Measurements from ENCODE around the gene CCHCR1. TPM values are rescaled to one million over a fixed set of nuclear protein-coding genes. Genes with fewer than 3 reads are reported as not detected.
"Not testable (repeated sequence)": the region's sequence is repeated elsewhere in the genome, so short reads cannot be mapped to it uniquely, and the experiment has no call there.

Gene CCHCR1
- total RNA-seq, 1 experiment from 2014 or later: 31.3 TPM

DNA sequence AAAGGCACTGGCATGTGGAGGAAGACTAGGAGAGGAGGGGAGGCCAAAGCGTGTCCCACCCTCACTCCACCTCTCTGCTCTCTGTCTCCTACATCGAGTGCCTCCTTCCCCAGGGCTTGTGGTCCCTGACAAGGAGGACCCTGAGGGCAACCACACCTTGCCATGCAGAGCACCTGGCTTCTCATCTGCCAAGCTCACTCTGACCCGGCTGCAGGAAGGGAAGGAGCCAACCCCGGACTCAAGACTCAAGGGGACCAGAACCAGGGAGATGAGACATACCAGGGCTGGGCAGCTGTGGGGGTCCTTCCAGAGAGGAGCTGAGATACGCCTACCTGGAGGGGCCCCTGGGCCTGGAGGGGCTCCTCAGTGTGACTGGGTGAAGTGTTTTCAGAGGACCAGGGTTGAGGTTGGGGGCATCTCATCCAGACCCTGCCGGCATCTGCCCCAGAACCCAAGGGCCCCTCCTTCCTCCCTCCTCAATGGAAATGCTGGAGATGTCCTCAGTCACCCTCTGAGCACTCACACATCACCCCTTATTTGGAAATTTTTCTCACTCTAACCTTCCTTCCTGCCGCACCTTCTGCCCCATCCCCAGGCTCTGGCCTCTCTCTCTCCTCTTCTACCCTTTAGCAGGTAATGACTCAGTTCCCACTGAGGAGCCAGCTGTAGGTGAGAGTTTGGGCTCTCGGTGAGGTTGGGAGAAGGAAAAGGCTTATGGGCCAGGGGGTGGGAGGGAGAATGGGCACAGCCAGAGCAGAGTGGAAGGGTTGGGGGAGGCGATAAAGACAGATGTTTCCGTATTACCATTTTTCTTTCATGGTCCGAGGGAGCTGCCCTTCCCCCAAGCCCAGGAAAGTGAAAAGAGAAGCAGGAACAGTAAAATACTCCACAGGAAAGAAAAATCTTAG lies 44.9 kb upstream of the CCHCR1 start:
- Histone ChIP-seq H3K36me3 (ENCODE audit: low read depth, low read length) (peaks cover 8% of the 10 kb centered on the region), H3K9me3 (ENCODE audit: low read length) (no peaks in the 10 kb centered on the region), H3K27me3 (ENCODE audit: low read length) (no peaks in the 10 kb centered on the region), H3K4me1 (ENCODE audit: insufficient read depth, low read length) (peaks cover 36% of the 10 kb centered on the region), H3F3A (ENCODE audit: low read length, unreplicated experiment) (peaks cover 8% of the 10 kb centered on the region), H3K9ac (ENCODE audit: low read length) (peak overlapping the region; percentile 17), H3K27ac (ENCODE audit: low read length) (peak overlapping the region; percentile 92), H4K20me1 (ENCODE audit: low read length) (no peaks in the 10 kb centered on the region), H2AFZ (ENCODE audit: low read length) (no peak overlapping the region), H3K4me3 (ENCODE audit: low read length) (peak overlapping the region; percentile 73), H3K79me2 (ENCODE audit: low read length) (peaks cover 25% of the 10 kb centered on the region), H3K9me2 (replicated peaks; ENCODE audit: low read length) (no peaks in the 10 kb centered on the region), H3K4me2 (ENCODE audit: low read length) (peak overlapping the region; percentile 92)
- ATAC-seq (peak; percentile 19), DNase-seq (peak; percentile 74)
- intact Hi-C loops (cut with micrococcal nuclease): loop anchor here (5.0 kb wide), 1 partner anchor 45 kb away; no protein-coding TSS in a partner anchor
- POLR2A ChIA-PET (ENCODE audit: unreplicated experiment): interaction anchor here (0.6 to 1.0 kb wide), 2 partner anchors 115 to 164 kb away, joined by 3 to 7 read pairs; no protein-coding TSS in a partner anchor
- no TSS peak for BruUV-seq (replicated peaks)
- TF ChIP-seq EZH2 (IDR thresholded peaks at IDR 0.05; ENCODE audit: low read length, unreplicated experiment) (no peak), EZH2phosphoT487 (IDR thresholded peaks at IDR 0.05; ENCODE audit: borderline replicate concordance, low read length) (no peak)
- TF ChIP-seq, protein P1, sequence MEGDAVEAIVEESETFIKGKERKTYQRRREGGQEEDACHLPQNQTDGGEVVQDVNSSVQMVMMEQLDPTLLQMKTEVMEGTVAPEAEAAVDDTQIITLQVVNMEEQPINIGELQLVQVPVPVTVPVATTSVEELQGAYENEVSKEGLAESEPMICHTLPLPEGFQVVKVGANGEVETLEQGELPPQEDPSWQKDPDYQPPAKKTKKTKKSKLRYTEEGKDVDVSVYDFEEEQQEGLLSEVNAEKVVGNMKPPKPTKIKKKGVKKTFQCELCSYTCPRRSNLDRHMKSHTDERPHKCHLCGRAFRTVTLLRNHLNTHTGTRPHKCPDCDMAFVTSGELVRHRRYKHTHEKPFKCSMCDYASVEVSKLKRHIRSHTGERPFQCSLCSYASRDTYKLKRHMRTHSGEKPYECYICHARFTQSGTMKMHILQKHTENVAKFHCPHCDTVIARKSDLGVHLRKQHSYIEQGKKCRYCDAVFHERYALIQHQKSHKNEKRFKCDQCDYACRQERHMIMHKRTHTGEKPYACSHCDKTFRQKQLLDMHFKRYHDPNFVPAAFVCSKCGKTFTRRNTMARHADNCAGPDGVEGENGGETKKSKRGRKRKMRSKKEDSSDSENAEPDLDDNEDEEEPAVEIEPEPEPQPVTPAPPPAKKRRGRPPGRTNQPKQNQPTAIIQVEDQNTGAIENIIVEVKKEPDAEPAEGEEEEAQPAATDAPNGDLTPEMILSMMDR (conservative IDR thresholded peaks at IDR 0.05; ENCODE audit: low read depth, low read length): no peak
- CTCF ChIA-PET: interaction anchor here (0.6 kb wide), 2 partner anchors 44 to 95 kb away, joined by 4 to 9 read pairs; partner anchors contain the start of gene TCF19

DNA sequence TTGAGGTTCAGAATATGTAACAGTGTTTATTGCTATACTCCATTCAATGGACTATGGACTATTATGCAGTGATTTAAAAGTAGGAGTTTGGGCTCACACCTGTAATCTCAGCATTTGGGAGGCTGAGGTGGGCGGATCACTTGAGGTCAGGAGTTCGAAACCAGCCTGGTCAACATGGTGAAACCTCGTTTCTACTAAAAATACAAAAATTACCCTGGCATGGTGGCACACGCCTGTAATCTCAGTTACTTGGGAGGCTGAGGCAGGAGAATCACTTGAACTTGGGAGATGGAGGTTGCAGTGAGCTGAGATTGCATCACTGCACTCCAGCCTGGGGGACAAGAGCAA lies 41.5 kb upstream of the CCHCR1 start:
- Histone ChIP-seq H3K4me3 (ENCODE audit: low read length) (peak overlapping the region; percentile 80; the same call in 1 of the 2 replicates), H3K4me1 (ENCODE audit: insufficient read depth, low read length) (peaks cover 27% of the 10 kb centered on the region), H3K79me2 (ENCODE audit: low read length) (peaks cover 25% of the 10 kb centered on the region), H3K4me2 (ENCODE audit: low read length) (peak overlapping the region; percentile 71; the same call in 1 of the 2 replicates)
- H3K9ac ChIP-seq (ENCODE audit: low read length); CTCF ChIA-PET; H3K27me3 ChIP-seq (ENCODE audit: low read length); H2AFZ ChIP-seq (ENCODE audit: low read length); intact Hi-C loops (cut with micrococcal nuclease); H3K27ac ChIP-seq (ENCODE audit: low read length); H3F3A ChIP-seq (ENCODE audit: low read length, unreplicated experiment); DNase-seq; H4K20me1 ChIP-seq (ENCODE audit: low read length); H3K36me3 ChIP-seq (ENCODE audit: low read depth, low read length); H3K9me3 ChIP-seq (ENCODE audit: low read length); BruUV-seq (replicated peaks); ATAC-seq; H3K9me2 ChIP-seq (replicated peaks; ENCODE audit: low read length); POLR2A ChIA-PET (ENCODE audit: unreplicated experiment): not testable (repeated sequence)

DNA sequence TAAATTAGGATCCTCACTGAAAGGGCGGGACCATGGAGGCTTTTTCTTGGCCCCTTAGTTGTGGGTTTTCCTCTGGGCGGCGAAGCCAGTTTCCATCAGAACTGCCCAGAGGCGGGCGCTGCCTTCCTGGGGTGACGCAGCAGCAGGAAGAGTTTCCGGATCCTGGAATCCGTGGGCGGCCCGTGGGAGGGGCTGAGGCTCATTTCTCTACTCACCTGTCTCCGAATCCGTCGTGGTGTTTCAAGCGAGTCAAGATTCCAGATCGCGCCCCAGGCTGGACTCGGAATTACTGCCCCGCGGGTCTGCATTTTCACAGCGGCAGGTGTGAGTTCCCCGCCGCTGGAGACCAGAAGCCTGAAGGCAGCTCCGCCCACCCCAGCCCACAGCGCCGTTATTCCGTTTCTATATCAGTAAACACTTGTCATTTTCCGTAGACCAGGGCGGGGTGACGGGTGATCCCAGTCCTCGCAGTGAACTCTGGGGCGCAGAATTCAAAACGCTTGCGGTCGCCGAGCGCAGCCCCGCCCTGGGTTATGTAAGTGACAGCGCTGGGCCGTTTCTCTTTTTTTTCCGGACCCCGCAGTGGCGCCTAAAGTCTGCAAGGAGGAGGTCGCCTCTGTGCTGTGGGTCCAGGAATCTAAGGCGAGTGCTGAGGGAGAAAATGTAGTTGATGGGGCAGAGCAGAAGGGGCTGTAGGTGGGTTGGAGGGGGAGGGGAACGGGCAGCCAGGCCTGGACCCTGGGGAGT lies 40.1 kb upstream of the CCHCR1 start:
- peak overlapping the region; percentile 80 for H3K4me3 ChIP-seq (ENCODE audit: low read length)
- peaks cover 25% of the 10 kb centered on the region for H3K79me2 ChIP-seq (ENCODE audit: low read length)
- H3K4me2 ChIP-seq (ENCODE audit: low read length): peak overlapping the region; percentile 71
- H3F3A ChIP-seq (ENCODE audit: low read length, unreplicated experiment): no peaks in the 10 kb centered on the region
- intact Hi-C loops (cut with micrococcal nuclease): loop anchor here (1.0 to 2.0 kb wide), 2 partner anchors 75 to 170 kb away; partner anchors contain the start of gene HLA-C
- ChIA-PET POLR2A (ENCODE audit: unreplicated experiment) (no interaction called here), CTCF (interaction anchor here (1.4 kb wide), 1 partner anchor 169 kb away, joined by 7 read pairs; no protein-coding TSS in a partner anchor)
- H3K36me3 ChIP-seq (ENCODE audit: low read depth, low read length): peaks cover 8% of the 10 kb centered on the region
- peaks cover 15% of the 10 kb centered on the region for H3K4me1 ChIP-seq (ENCODE audit: insufficient read depth, low read length)
- TF ChIP-seq, protein P1 (conservative IDR thresholded peaks at IDR 0.05; ENCODE audit: low read depth, low read length): no peak
- no peak for TF ChIP-seq EZH2phosphoT487 (IDR thresholded peaks at IDR 0.05; ENCODE audit: borderline replicate concordance, low read length)
- no peak for TF ChIP-seq EZH2 (IDR thresholded peaks at IDR 0.05; ENCODE audit: low read length, unreplicated experiment)
- peak; percentile 84 for ATAC-seq
- no peaks in the 10 kb centered on the region for H4K20me1 ChIP-seq (ENCODE audit: low read length)
- TSS peak; percentile 87 for BruUV-seq (replicated peaks)
- peak; percentile 87 for DNase-seq
- H3K9me3 ChIP-seq (ENCODE audit: low read length): no peaks in the 10 kb centered on the region
- peak overlapping the region; percentile 83 for H3K27ac ChIP-seq (ENCODE audit: low read length)
- H2AFZ ChIP-seq (ENCODE audit: low read length): peak overlapping the region; percentile 76
- no peaks in the 10 kb centered on the region for H3K9me2 ChIP-seq (replicated peaks; ENCODE audit: low read length)
- H3K9ac ChIP-seq (ENCODE audit: low read length): peak overlapping the region; percentile 73
- no peaks in the 10 kb centered on the region for H3K27me3 ChIP-seq (ENCODE audit: low read length)

DNA sequence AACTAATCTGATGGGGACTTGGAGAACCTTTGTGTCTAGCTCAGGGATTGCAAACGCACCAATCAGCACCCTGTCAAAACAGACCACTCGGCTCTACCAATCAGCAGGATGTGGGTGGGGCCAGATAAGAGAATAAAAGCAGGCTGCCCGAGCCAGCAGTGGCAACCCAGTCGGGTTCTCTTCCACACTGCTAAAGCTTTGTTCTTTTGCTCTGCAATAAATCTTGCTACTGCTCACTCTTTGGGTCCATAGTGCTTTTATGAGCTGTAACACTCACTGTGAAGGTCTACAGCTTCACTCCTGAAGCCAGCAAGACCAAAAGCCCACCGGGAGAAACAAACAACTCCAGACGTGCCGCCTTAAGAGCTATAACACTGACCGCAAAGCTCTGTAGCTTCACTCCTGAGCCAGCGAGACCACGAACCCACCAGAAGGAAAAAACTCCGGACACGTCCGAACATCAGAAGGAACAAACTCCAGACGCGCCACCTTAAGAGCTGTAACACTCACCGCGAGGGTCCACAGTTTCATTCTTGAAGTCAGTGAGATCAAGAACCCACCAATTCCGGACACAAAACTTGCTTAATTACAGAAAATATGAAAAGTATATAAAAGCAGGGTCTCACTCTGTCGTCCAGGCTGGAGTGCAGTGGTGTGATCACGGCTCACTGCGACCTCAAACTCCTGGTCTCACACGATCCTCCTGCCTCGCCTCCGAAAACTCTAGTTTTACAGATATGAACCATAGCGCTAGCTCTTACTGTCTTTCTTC lies 38.8 kb upstream of the CCHCR1 start:
- H3K36me3 ChIP-seq (ENCODE audit: low read depth, low read length); H4K20me1 ChIP-seq (ENCODE audit: low read length); H3K27ac ChIP-seq (ENCODE audit: low read length); H3K4me1 ChIP-seq (ENCODE audit: insufficient read depth, low read length); ATAC-seq; H3K9me3 ChIP-seq (ENCODE audit: low read length); H3K9ac ChIP-seq (ENCODE audit: low read length); BruUV-seq (replicated peaks); H3F3A ChIP-seq (ENCODE audit: low read length, unreplicated experiment); H3K27me3 ChIP-seq (ENCODE audit: low read length); H3K9me2 ChIP-seq (replicated peaks; ENCODE audit: low read length): not testable (repeated sequence)
- Histone ChIP-seq H2AFZ (ENCODE audit: low read length) (0 out of 2 replicates have a peak overlapping the region, but pooled peaks have one; percentile 76), H3K4me3 (ENCODE audit: low read length) (peak overlapping the region; percentile 80), H3K79me2 (ENCODE audit: low read length) (peaks cover 25% of the 10 kb centered on the region), H3K4me2 (ENCODE audit: low read length) (peak overlapping the region; percentile 71)
- CTCF ChIA-PET: interaction anchor here (1.4 kb wide), 1 partner anchor 170 kb away, joined by 7 read pairs; no protein-coding TSS in a partner anchor
- intact Hi-C loops (cut with micrococcal nuclease): loop anchor here (1.0 to 2.0 kb wide), 2 partner anchors 76 to 171 kb away; partner anchors contain the start of gene HLA-C
- DNase-seq: peak; percentile 22
- POLR2A ChIA-PET (ENCODE audit: unreplicated experiment): interaction anchor here (0.6 kb wide), 1 partner anchor 38 kb away, joined by 5 read pairs; the partner anchor contains the start of gene TCF19
